Measurements from ENCODE around the gene POLR3F.

Gene POLR3F

GRCh38 chr20:18504479-18505060 is 37.4 kb downstream of the POLR3F start:
- H3K4me3 ChIP-seq (ENCODE audit: control insufficient read depth, low read depth, low read length): no peak overlapping the region

GRCh38 chr20:18506744-18507143 is 39.6 kb downstream of the POLR3F start:
- no peak for DNase-seq (ENCODE audit: low read depth)
- TF ChIP-seq, protein P1, sequence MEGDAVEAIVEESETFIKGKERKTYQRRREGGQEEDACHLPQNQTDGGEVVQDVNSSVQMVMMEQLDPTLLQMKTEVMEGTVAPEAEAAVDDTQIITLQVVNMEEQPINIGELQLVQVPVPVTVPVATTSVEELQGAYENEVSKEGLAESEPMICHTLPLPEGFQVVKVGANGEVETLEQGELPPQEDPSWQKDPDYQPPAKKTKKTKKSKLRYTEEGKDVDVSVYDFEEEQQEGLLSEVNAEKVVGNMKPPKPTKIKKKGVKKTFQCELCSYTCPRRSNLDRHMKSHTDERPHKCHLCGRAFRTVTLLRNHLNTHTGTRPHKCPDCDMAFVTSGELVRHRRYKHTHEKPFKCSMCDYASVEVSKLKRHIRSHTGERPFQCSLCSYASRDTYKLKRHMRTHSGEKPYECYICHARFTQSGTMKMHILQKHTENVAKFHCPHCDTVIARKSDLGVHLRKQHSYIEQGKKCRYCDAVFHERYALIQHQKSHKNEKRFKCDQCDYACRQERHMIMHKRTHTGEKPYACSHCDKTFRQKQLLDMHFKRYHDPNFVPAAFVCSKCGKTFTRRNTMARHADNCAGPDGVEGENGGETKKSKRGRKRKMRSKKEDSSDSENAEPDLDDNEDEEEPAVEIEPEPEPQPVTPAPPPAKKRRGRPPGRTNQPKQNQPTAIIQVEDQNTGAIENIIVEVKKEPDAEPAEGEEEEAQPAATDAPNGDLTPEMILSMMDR (conservative IDR thresholded peaks at IDR 0.05; ENCODE audit: control insufficient read depth, insufficient read depth, low read depth, low read length): no peak
- peak overlapping the region; percentile 97 for H3K4me3 ChIP-seq (ENCODE audit: control insufficient read depth, low read depth, low read length)

More at GRCh38 chr20:18504479-18505060, 37.4 kb downstream of the POLR3F start:
- TF ChIP-seq, protein P1 (conservative IDR thresholded peaks at IDR 0.05; ENCODE audit: control insufficient read depth, insufficient read depth, low read depth, low read length): no peak
- peak; percentile 34 for DNase-seq (ENCODE audit: low read depth)

- peak; percentile 97 for DNase-seq (ENCODE audit: low read depth)
- TF ChIP-seq, protein P1 (conservative IDR thresholded peaks at IDR 0.05; ENCODE audit: control insufficient read depth, insufficient read depth, low read depth, low read length): no peak
- H3K4me3 ChIP-seq (ENCODE audit: control insufficient read depth, low read depth, low read length): peak within 1 kb of the TSS; percentile 97
These were observed 40.3 kb downstream of the POLR3F start, which contains the start of gene SEC23B for GRCh38 chr20:18507218-18508191. Gene SEC23B, plus strand, starts transcription at chr20:18507940. Its CDS starts 2,896 bp downstream, at chr20:18510836.

GRCh38 chr20:18511571-18511970 is 44.4 kb downstream of the POLR3F start:
- TF ChIP-seq, protein P1 (conservative IDR thresholded peaks at IDR 0.05; ENCODE audit: control insufficient read depth, insufficient read depth, low read depth, low read length): no peak
- DNase-seq (ENCODE audit: low read depth): no peak
- H3K4me3 ChIP-seq (ENCODE audit: control insufficient read depth, low read depth, low read length): no peak overlapping the region

GRCh38 chr20:18513208-18513607 is 46.0 kb downstream of the POLR3F start:
- TF ChIP-seq, protein P1 (conservative IDR thresholded peaks at IDR 0.05; ENCODE audit: control insufficient read depth, insufficient read depth, low read depth, low read length): no peak
- DNase-seq (ENCODE audit: low read depth): no peak
- H3K4me3 ChIP-seq (ENCODE audit: control insufficient read depth, low read depth, low read length): no peak overlapping the region

GRCh38 chr20:18514127-18514526 is 46.9 kb downstream of the POLR3F start:
- TF ChIP-seq, protein P1 (conservative IDR thresholded peaks at IDR 0.05; ENCODE audit: control insufficient read depth, insufficient read depth, low read depth, low read length): no peak
- no peak for DNase-seq (ENCODE audit: low read depth)
- H3K4me3 ChIP-seq (ENCODE audit: control insufficient read depth, low read depth, low read length): no peak overlapping the region
